ENCODE measurements around the gene IL17C.
"Not testable (repeated sequence)": the region's sequence is repeated elsewhere in the genome, so short reads cannot be mapped to it uniquely, and the experiment has no call there.

IL17C gene

GRCh38 chr16:88662843-88663606 lies 24.7 kb downstream of the IL17C start, which contains the start of gene MVD:
TSS of gene MVD (minus strand) at chr16:88663091. CDS start at chr16:88663080, 11 bp downstream.
- DNase-seq, result peak; percentile 91

GRCh38 chr16:88665148-88665547 lies 26.8 kb downstream of the IL17C start:
- no peak for DNase-seq

GRCh38 chr16:88665570-88665969 lies 27.2 kb downstream of the IL17C start:
- no peak for DNase-seq

GRCh38 chr16:88667461-88667860 lies 29.1 kb downstream of the IL17C start:
- no peak for DNase-seq

- not testable (repeated sequence) for DNase-seq
These were observed 31.1 kb downstream of the IL17C start for GRCh38 chr16:88669493-88669892.

GRCh38 chr16:88669980-88670379 lies 31.6 kb downstream of the IL17C start:
- no peak for DNase-seq

- no peak for DNase-seq
These were observed 33.4 kb downstream of the IL17C start for GRCh38 chr16:88671806-88672205.

GRCh38 chr16:88672776-88673175 lies 34.4 kb downstream of the IL17C start:
- DNase-seq, result no peak

GRCh38 chr16:88673716-88674379 lies 35.5 kb downstream of the IL17C start:
- no peak for DNase-seq

GRCh38 chr16:88676502-88677242 lies 38.3 kb downstream of the IL17C start:
- no peak for DNase-seq

GRCh38 chr16:88677721-88678120 lies 39.3 kb downstream of the IL17C start:
- DNase-seq, result no peak

- DNase-seq, result no peak
These were observed 40.0 kb downstream of the IL17C start for GRCh38 chr16:88678224-88678979.

- DNase-seq, result no peak
These were observed 42.2 kb downstream of the IL17C start for GRCh38 chr16:88680554-88681083.

- DNase-seq, result peak; percentile 26
These were observed 42.8 kb downstream of the IL17C start for GRCh38 chr16:88681084-88681680.

- peak; percentile 61 for DNase-seq
These were observed 43.5 kb downstream of the IL17C start for GRCh38 chr16:88681709-88682451.

- no peak for DNase-seq
These were observed 46.3 kb downstream of the IL17C start for GRCh38 chr16:88684569-88685155.

- DNase-seq, result peak; percentile 65
These were observed 47.0 kb downstream of the IL17C start for GRCh38 chr16:88685156-88686061.

- peak; percentile 30 for DNase-seq
These were observed 47.7 kb downstream of the IL17C start for GRCh38 chr16:88686062-88686438.

- DNase-seq, result peak; percentile 86
These were observed 48.3 kb downstream of the IL17C start, which contains the start of gene SNAI3 for GRCh38 chr16:88686439-88687253. TSS of gene SNAI3 (minus strand) at chr16:88686507. CDS start at chr16:88686406, 101 bp downstream.

All from stimulated activated CD4-positive, alpha-beta T cell treated with anti-CD3 and anti-CD28 coated beads, Interleukin-12 subunit alpha, Interleukin-12 subunit beta, amount 100 ng/mL, for 4 hours (primary cell).